Ectodermal cell (in vitro differentiated cells): Measurements from ENCODE around the gene KCNK17.

Source experiments
- H3K27ac ChIP-seq: 2 replicates; pipeline ENCODE4 v1.7.0; 2013; ENCODE audit warnings: mild to moderate bottlenecking, low read depth, low read length; ENCODE audit not compliant: insufficient read depth, poor library complexity, severe bottlenecking
- H3K27me3 ChIP-seq: 2 replicates; pipeline ENCODE4 v1.7.0; 2013; ENCODE audit warnings: mild to moderate bottlenecking, low read length; ENCODE audit not compliant: insufficient read depth, control insufficient read depth, poor library complexity, severe bottlenecking
- H3K36me3 ChIP-seq: one replicate; pipeline ENCODE4 v1.7.0; 2013; ENCODE audit warnings: low read length; ENCODE audit not compliant: control insufficient read depth, insufficient read depth
- H3K4me1 ChIP-seq: one replicate; pipeline ENCODE4 v1.7.0; 2013; ENCODE audit warnings: low read length; ENCODE audit not compliant: control insufficient read depth, insufficient read depth
- H3K4me3 ChIP-seq: 2 replicates; pipeline ENCODE4 v1.7.0; 2013; ENCODE audit warnings: low read depth, low read length, control low read depth; ENCODE audit not compliant: insufficient read depth
- H3K9me3 ChIP-seq: 2 replicates; pipeline ENCODE4 v1.7.0; 2013; ENCODE audit warnings: mild to moderate bottlenecking, low read length, moderate library complexity; ENCODE audit not compliant: control insufficient read depth
- WGBS, 2 experiments: methylation state at CpG; one replicate each; pipeline ENCODE4 v1.1.7; 2013; ENCODE audit warnings: missing lambda C conversion rate in 2 of 2; 5-methylcytosine and 5-hydroxymethylcytosine counted together

The KCNK17 gene

GRCh38 chr6:39302669-39303424 is 11.4 kb downstream of the KCNK17 start:
- Histone ChIP-seq H3K27me3 (no peaks in the 10 kb centered on the region), H3K4me1 (no peaks in the 10 kb centered on the region), H3K9me3 (no peaks in the 10 kb centered on the region), H3K4me3 (no peak overlapping the region), H3K36me3 (no peaks in the 10 kb centered on the region), H3K27ac (no peak overlapping the region)
- WGBS, 2 experiments, result 9 to 13% methylated on average over 11 of the region's 11 CpGs

- no peak overlapping the region for H3K4me3 ChIP-seq
- H3K27ac ChIP-seq, result no peak overlapping the region
- H3K4me1 ChIP-seq, result no peaks in the 10 kb centered on the region
- H3K27me3 ChIP-seq, result no peaks in the 10 kb centered on the region
- no peaks in the 10 kb centered on the region for H3K9me3 ChIP-seq
- WGBS, 2 experiments, result 85 to 86% methylated on average over 2 of the region's 2 CpGs
- no peaks in the 10 kb centered on the region for H3K36me3 ChIP-seq
These were observed 12.2 kb downstream of the KCNK17 start for GRCh38 chr6:39302011-39302410.

- no peak overlapping the region for H3K27ac ChIP-seq
- 50 to 58% methylated on average over 7 of the region's 7 CpGs for WGBS, 2 experiments
These were observed 12.6 kb downstream of the KCNK17 start for GRCh38 chr6:39301606-39302005.

GRCh38 chr6:39300739-39301138 is 13.5 kb downstream of the KCNK17 start:
- H3K27me3 ChIP-seq, result no peaks in the 10 kb centered on the region
- no peaks in the 10 kb centered on the region for H3K9me3 ChIP-seq
- WGBS, 2 experiments, result 93 to 94% methylated on average over 6 of the region's 6 CpGs
- H3K4me3 ChIP-seq, result no peak overlapping the region
- H3K36me3 ChIP-seq, result no peaks in the 10 kb centered on the region
- peaks cover 5% of the 10 kb centered on the region for H3K4me1 ChIP-seq
- no peak overlapping the region for H3K27ac ChIP-seq

More at GRCh38 chr6:39301606-39302005, 12.6 kb downstream of the KCNK17 start:
- Histone ChIP-seq H3K4me3 (no peak overlapping the region), H3K9me3 (no peaks in the 10 kb centered on the region), H3K27me3 (no peaks in the 10 kb centered on the region), H3K36me3 (no peaks in the 10 kb centered on the region), H3K4me1 (no peaks in the 10 kb centered on the region)

GRCh38 chr6:39298061-39298460 is 16.2 kb downstream of the KCNK17 start:
- Histone ChIP-seq H3K9me3 (no peaks in the 10 kb centered on the region), H3K27ac (no peak overlapping the region), H3K36me3 (no peaks in the 10 kb centered on the region), H3K4me3 (no peak overlapping the region), H3K4me1 (peaks cover 10% of the 10 kb centered on the region), H3K27me3 (no peaks in the 10 kb centered on the region)
- WGBS, 2 experiments, result 91% methylated on average over 10 of the region's 10 CpGs

- whole genome bisulfite sequencing, 2 experiments, result 90 to 92% methylated on average over 18 of the region's 18 CpGs
- Histone ChIP-seq H3K27ac (no peak overlapping the region), H3K27me3 (peaks cover 9% of the 10 kb centered on the region), H3K9me3 (no peaks in the 10 kb centered on the region), H3K4me3 (no peak overlapping the region), H3K36me3 (no peaks in the 10 kb centered on the region), H3K4me1 (peaks cover 10% of the 10 kb centered on the region)
These were observed 17.2 kb downstream of the KCNK17 start for GRCh38 chr6:39296745-39297640.

GRCh38 chr6:39295611-39296011 is 18.6 kb downstream of the KCNK17 start:
- no peak overlapping the region for H3K27ac ChIP-seq
- no peaks in the 10 kb centered on the region for H3K36me3 ChIP-seq
- H3K9me3 ChIP-seq, result no peaks in the 10 kb centered on the region
- WGBS, 2 experiments, result 68 to 72% methylated on average over 5 of the region's 5 CpGs
- no peak overlapping the region for H3K4me3 ChIP-seq
- H3K4me1 ChIP-seq, result peaks cover 10% of the 10 kb centered on the region
- peaks cover 9% of the 10 kb centered on the region for H3K27me3 ChIP-seq

- peaks cover 10% of the 10 kb centered on the region for H3K4me1 ChIP-seq
- 100% methylated on average over 1 of the region's 1 CpG; no CpG with 5 or more reads in 1 of the 2 experiments for WGBS, 2 experiments
- no peak overlapping the region for H3K27ac ChIP-seq
- H3K27me3 ChIP-seq, result peaks cover 9% of the 10 kb centered on the region
- no peak overlapping the region for H3K4me3 ChIP-seq
- H3K9me3 ChIP-seq, result no peaks in the 10 kb centered on the region
- H3K36me3 ChIP-seq, result no peaks in the 10 kb centered on the region
These were observed 19.3 kb downstream of the KCNK17 start for GRCh38 chr6:39294899-39295298.

GRCh38 chr6:39294133-39294532 is 20.1 kb downstream of the KCNK17 start:
- Histone ChIP-seq H3K9me3 (no peaks in the 10 kb centered on the region), H3K4me1 (peaks cover 10% of the 10 kb centered on the region), H3K27me3 (peaks cover 9% of the 10 kb centered on the region), H3K27ac (no peak overlapping the region), H3K36me3 (no peaks in the 10 kb centered on the region), H3K4me3 (no peak overlapping the region)
- 80 to 86% methylated on average over 5 of the region's 5 CpGs for WGBS, 2 experiments

- no peak overlapping the region for H3K27ac ChIP-seq
- no peak overlapping the region for H3K4me3 ChIP-seq
- peaks cover 10% of the 10 kb centered on the region for H3K4me1 ChIP-seq
- H3K36me3 ChIP-seq, result no peaks in the 10 kb centered on the region
- no peaks in the 10 kb centered on the region for H3K9me3 ChIP-seq
- peaks cover 9% of the 10 kb centered on the region for H3K27me3 ChIP-seq
- 95 to 98% methylated on average over 6 of the region's 6 CpGs for WGBS, 2 experiments
These were observed 21.6 kb downstream of the KCNK17 start for GRCh38 chr6:39292637-39293036.
